SH-SY5Y (cell line): ENCODE measurements around the gene NCOA1.

Source experiments
- GATA2 ChIP-seq: IDR thresholded peaks from 2 replicates; pipeline ENCODE4 v1.6.1; 2011; ENCODE audit warnings: mild to moderate bottlenecking, low read depth, low read length
- GATA3 ChIP-seq: IDR thresholded peaks from 2 replicates; pipeline ENCODE4 v1.6.1; 2011; ENCODE audit warnings: low read depth, mild to moderate bottlenecking, low read length, moderate library complexity

GRCh38 chr2:24452502-24452885 is 38.6 kb upstream of the NCOA1 start:
- TF ChIP-seq GATA2 (no peak), GATA3 (no peak)
